K562 treated with DMSO at 1 percent for 12 hours (cell line): ENCODE results near the gene CAMSAP2. TPM values are rescaled to one million over a fixed set of nuclear protein-coding genes. Genes with fewer than 3 reads are reported as not detected.

Experiments used
- total RNA-seq: library from RNA; unstranded; fragments of 300-600 nt; gene quantifications from 2 replicates; pipeline ENCODE4 v1.2.3, GENCODE V29; 2022; ENCODE audit not compliant: insufficient read depth

Gene CAMSAP2
- 1.3 and 9.4 TPM in 2 replicates for total RNA-seq

GRCh38 chr1:200738327-200738948 lies at the start of gene CAMSAP2:
TSS of gene CAMSAP2 (plus strand) at chr1:200738893. CDS start at chr1:200739828, 935 bp downstream.

GRCh38 chr1:200872446-200873115 lies 133.9 kb downstream of the CAMSAP2 start, which contains the start of gene GPR25:
TSS of gene GPR25 (plus strand) at chr1:200872981. CDS start at chr1:200873038, 57 bp downstream.

DNA sequence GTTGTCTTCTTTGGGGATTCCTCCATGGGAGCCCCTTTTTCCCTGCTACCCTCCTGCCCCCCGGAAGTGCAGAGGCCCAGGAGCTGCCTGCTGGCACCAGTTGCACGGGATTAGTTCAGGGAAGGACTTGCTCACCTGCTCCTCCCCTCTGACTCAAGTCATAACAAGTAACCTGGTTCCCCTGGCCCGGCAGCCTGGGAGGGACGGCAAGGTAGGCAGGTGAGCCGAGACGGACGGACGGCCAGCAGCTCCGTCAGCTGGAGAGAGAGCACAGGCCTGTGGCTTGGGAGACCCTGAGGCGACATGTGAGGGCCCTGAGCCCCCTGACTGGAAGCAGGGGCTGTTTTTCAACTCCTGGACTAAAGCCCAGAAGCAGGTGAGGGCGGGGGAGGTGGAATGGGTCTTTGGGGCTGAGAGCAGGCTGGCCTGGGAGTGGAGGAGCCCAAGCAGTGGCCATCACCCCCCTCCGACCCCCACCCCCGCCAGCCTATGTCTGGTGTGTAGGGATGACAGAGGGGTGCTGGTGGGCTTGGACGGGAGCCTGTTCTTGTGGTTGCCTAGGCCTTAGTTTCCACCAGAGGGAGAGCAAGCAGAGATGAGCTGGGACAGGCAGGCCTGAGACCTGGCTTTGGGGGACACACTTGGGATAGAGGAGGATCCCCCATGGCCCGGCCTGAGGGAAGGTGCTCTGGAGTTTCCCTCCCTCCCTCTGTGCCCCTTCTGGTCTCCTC lies 156.2 kb downstream of the CAMSAP2 start, which contains the start of gene INAVA:
INAVA (plus strand) TSS at position 189 of the 731 bp plus-strand sequence. CDS start 3,501 bp downstream, outside the sequence.

Other genes starting within 250 kb of the CAMSAP2 start
- 3.8 and 17.3 TPM in 2 replicates for gene KIF14, start 118.1 kb upstream of the CAMSAP2 start, total RNA-seq
- gene DDX59, start 69.0 kb upstream of the CAMSAP2 start, total RNA-seq, result 14.5 and 22.2 TPM in 2 replicates
- gene GPR25, start 134.1 kb downstream of the CAMSAP2 start, total RNA-seq, result not detected in 2 replicates
- not detected in 2 replicates for gene INAVA, start 156.0 kb downstream of the CAMSAP2 start, total RNA-seq